ENCODE data around the gene TUT1.

Gene TUT1

GRCh38 chr11:62610814-62611704 is 19.7 kb upstream of the TUT1 start:
- H3K4me3 ChIP-seq (ENCODE audit: low read depth, low read length): peak overlapping the region; percentile 66
- DNase-seq (ENCODE audit: low read depth): no peak
- no peak for TF ChIP-seq CTCF (IDR thresholded peaks at IDR 0.05; ENCODE audit: control insufficient read depth, extremely low read depth, insufficient read depth)

- no peak overlapping the region for H3K4me3 ChIP-seq (ENCODE audit: low read depth, low read length)
- DNase-seq (ENCODE audit: low read depth): no peak
Observed at GRCh38 chr11:62610403-62610802, 19.1 kb upstream of the TUT1 start.

GRCh38 chr11:62608776-62609175 is 17.5 kb upstream of the TUT1 start:
- no peak for TF ChIP-seq CTCF (IDR thresholded peaks at IDR 0.05; ENCODE audit: control insufficient read depth, extremely low read depth, insufficient read depth)
- no peak for DNase-seq (ENCODE audit: low read depth)
- no peak overlapping the region for H3K4me3 ChIP-seq (ENCODE audit: low read depth, low read length)

More at GRCh38 chr11:62610403-62610802, 19.1 kb upstream of the TUT1 start:
- TF ChIP-seq CTCF (IDR thresholded peaks at IDR 0.05; ENCODE audit: control insufficient read depth, extremely low read depth, insufficient read depth): no peak

GRCh38 chr11:62607714-62608113 is 16.4 kb upstream of the TUT1 start:
- no peak for TF ChIP-seq CTCF (IDR thresholded peaks at IDR 0.05; ENCODE audit: control insufficient read depth, extremely low read depth, insufficient read depth)
- no peak overlapping the region for H3K4me3 ChIP-seq (ENCODE audit: low read depth, low read length)
- DNase-seq (ENCODE audit: low read depth): no peak

- H3K4me3 ChIP-seq (ENCODE audit: low read depth, low read length): no peak overlapping the region
- no peak for DNase-seq (ENCODE audit: low read depth)
- TF ChIP-seq CTCF (IDR thresholded peaks at IDR 0.05; ENCODE audit: control insufficient read depth, extremely low read depth, insufficient read depth): no peak
Observed at GRCh38 chr11:62605902-62606301, 14.6 kb upstream of the TUT1 start.

GRCh38 chr11:62605467-62605866 is 14.1 kb upstream of the TUT1 start:
- no peak for DNase-seq (ENCODE audit: low read depth)
- no peak for TF ChIP-seq CTCF (IDR thresholded peaks at IDR 0.05; ENCODE audit: control insufficient read depth, extremely low read depth, insufficient read depth)
- no peak overlapping the region for H3K4me3 ChIP-seq (ENCODE audit: low read depth, low read length)

Measured in LNCaP clone FGC (cell line).